Activated CD4-positive, CD25-positive, alpha-beta regulatory T cell treated with anti-CD3 and anti-CD28 coated beads, Interleukin-2, amount 50 U/mL, for 72 hours (primary cell): ENCODE measurements around the gene MEIS3.
A peak's percentile ranks its signal among the peaks of the same experiment; 100 is the strongest.

Source experiments
- DNase-seq: peaks from one replicate; pipeline ENCODE4 v3.0.0; 2021

Gene MEIS3

GRCh38 chr19:47419030-47419783 lies at the start of gene MEIS3:
Gene MEIS3, minus strand, starts transcription at chr19:47419527. Its CDS starts 446 bp downstream, at chr19:47419081.
- DNase-seq, result no peak

- DNase-seq, result no peak
Observed at GRCh38 chr19:47467914-47468313, 48.6 kb upstream of the MEIS3 start.

DNA sequence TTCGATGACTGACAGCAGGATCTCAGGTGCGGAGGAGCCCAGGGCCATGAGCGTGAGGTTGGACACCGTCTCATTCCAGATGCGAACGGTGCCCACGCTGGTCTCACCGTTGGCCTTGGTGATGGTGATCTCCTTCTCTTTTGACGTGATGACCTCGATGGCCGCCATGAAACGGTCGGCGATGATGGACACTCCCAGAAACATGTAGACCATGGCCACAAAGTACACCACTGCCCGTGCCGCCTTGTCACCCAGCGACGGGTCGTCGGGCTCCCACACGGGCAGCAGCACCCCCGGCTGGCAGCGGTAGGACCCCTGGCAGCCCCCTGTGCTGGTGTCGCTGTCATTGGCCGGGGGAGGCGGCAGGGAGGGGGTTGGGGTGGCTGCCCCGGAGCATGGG lies 46.6 kb upstream of the MEIS3 start:
- no peak for DNase-seq

DNA sequence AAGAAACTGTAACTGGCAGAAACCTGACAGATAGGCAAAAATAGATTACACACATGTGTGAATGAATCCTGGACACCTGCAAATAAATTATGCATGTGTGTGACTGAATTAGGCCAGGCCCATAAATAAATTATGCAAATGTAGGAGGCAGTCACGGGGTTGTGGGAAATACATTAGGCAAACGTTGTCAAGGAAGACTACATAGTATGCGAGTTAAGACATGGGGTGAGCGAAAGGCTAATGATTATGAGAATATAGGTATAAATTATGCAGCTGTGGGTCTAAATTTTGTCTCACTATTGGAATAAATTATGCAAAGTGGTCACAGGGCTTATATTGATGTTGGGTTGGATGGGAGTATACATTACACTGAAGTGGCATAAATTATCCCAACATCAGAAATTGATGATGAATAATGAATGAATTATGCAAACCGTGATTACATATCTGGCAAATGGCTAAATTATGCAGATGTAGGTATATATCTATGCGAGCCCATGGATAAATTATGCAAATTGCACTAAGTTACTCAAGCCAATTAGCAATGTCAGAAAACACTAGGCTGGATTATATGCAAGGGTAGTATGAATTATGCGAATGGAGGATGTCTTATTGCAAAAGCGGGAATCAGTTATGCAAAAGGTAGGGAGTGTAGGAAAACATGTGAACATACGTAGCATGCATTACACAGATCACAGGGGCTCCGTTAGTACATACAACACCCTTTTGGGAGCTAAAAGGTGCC lies 45.5 kb upstream of the MEIS3 start:
- no peak for DNase-seq

GRCh38 chr19:47461876-47462275 lies 42.5 kb upstream of the MEIS3 start:
- DNase-seq, result no peak

DNA sequence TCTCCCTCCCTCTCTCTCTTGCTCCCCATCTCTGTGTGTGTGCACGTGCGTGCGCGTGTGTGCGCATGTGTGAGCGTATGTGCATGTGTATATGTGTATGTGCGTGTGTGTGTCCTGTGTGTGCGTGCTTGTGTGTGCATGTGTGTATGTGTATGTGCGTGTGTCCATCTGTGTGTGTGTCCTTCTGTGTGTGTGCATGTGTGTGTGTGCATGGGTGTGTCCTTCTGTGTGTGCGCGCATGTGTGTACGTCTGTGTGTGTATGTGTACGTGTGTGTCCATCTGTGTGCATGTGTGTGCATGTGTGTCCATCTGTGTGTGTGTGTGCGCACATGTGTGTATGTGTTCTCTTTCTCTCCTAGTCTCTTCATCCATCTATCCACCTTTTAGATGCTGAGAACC lies 40.1 kb upstream of the MEIS3 start:
- DNase-seq, result no peak

DNA sequence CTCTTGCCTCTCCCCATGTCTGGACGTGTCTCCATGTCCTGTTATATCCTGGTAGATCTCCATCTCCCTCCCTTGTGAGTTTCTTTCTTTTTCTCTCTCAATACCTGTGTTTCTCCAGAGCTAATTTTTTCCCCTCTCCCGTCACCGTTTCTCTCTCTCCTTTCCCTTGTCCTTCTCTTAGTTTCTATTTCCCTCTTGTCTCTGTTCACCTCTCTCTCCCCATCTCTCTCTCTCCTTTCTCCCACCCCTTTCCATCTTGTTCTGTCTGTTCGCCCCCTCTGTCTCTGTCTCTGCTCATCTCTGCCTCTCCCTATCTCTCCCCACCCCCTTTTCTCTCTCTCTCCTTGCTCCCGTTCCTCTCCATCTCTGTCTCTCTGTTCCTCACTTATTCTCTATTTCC lies 39.3 kb upstream of the MEIS3 start:
- DNase-seq, result no peak

DNA sequence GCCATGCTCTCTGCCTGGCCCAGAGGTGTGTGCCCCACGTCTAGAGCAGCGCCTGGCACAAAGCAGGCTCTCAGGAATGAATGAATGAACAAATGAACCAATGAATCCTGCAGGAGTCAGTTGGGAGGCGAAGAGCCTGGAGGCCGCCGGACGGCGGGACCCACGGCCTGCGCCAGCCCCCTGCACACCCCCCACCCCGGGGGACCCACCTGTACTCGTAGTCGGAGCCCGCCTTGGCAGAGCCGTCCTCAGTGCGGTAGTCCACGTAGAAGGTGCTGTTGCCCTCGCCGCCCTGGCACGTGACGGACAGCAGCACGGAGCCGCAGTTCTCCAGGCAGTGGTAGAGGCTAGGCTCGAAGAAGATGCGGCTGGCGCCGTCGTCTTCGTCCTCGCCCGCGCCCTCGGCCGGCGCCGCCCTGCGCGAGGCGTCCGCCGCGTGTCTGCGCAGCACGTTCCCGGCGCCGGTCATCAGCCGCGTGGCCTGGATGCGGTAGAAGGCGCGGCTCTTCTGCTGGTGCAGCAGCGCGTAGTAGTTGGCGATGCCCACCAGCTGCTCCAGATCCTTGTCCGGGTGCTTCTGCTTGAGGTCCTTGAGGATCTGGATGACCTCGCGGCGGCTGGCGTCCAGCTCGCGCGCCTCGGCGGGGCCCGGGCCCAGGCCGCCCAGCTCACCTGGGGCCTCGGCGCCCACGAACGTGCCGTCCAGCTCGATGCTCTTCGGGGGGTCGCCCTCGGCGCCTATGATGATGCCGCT lies 37.6 kb upstream of the MEIS3 start:
- no peak for DNase-seq

DNA sequence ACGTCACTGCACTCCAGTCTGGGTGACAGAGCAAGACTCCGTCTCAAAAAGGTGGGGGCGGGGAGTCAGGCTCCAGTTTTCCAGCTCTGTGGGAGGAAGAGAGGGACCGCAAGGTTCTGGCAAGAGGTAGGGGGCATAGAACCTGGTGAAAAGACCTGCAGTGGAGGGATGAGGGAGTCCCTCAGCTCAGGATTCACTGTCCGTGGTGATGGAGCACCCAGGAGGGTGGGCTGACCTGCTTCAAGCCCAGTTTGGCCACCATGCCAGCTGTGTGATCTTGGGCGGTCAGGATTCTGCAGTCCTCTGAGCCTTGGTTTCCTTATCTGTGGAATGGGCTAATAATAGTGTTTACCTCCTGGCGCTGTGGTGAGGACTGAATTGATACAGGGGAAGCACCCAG lies 31.2 kb upstream of the MEIS3 start:
- DNase-seq, result no peak

- no peak for DNase-seq
Observed at GRCh38 chr19:47448360-47448727, 29.0 kb upstream of the MEIS3 start.

- DNase-seq, result peak; percentile 74
Observed at GRCh38 chr19:47447470-47448359, 28.4 kb upstream of the MEIS3 start.

DNA sequence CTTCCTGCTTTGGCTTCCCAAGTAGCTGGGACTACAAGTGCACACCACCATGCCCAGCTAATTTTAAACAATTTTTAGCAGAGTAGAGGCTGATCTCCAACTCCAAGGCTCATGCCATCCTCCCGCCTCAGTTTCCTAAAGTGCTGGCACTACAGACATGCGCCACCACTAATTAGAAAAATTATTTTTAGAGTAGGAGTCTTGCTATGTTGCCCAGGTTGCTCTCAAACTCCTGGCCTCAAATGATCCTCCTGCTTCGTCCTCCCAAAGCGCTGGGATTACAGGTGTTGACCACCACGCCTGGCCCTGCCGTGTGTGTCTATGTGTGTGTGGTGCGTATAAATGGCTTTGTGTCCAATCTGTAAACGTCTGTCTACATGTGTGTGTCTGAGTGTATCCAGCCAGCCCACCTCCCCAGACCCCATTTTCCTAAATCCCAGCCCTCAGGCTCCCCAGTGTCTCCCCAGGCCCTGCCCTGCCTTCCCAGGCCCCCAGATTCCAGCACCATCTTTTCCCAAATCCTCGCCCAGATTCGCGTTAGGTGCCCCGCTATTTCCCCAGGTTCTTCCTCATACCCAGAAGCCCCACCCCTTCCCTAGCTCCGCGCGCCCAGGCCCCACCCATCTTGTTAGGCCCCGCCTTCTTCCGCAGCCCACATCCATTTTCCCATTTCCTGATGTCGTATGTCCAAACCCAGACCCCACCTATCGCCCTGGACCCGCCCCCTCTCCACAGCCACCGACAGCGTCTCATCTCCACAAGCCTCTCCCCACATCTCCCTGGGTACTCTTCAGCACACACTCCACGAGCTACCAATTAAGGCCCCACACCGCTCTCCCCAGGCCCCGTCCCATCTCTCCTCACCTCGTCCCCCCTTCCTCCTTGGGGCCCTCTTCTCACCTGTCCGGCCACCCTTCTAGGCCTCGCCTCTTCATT lies 27.5 kb upstream of the MEIS3 start:
- no peak for DNase-seq

- DNase-seq, result peak; percentile 63
Observed at GRCh38 chr19:47445937-47446402, 26.6 kb upstream of the MEIS3 start.

DNA sequence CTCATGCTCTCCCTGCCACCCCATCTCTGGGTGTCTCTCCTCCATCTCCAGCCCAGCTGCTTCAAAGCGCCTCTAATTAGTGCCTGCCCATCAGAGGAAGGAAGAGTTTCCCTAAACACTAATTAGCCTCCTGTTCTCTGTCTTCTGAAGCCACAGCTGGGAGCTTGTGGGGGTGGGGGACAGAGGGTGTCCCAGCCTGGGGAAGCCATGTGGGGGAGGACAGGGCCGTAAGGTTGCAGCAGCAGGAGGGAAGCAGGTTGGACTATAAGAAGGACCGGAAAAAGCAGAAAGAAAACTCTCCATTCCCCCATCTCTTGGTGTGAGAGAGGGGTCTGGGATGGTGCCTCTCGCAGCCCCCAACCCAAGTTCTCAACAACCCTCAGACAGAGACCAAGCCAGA lies 26.2 kb upstream of the MEIS3 start:
- no peak for DNase-seq

- DNase-seq, result no peak
Observed at GRCh38 chr19:47444388-47444821, 25.1 kb upstream of the MEIS3 start.

GRCh38 chr19:47443331-47443730 lies 24.0 kb upstream of the MEIS3 start:
- no peak for DNase-seq

GRCh38 chr19:47438793-47439220 lies 19.5 kb upstream of the MEIS3 start:
- DNase-seq, result no peak

DNA sequence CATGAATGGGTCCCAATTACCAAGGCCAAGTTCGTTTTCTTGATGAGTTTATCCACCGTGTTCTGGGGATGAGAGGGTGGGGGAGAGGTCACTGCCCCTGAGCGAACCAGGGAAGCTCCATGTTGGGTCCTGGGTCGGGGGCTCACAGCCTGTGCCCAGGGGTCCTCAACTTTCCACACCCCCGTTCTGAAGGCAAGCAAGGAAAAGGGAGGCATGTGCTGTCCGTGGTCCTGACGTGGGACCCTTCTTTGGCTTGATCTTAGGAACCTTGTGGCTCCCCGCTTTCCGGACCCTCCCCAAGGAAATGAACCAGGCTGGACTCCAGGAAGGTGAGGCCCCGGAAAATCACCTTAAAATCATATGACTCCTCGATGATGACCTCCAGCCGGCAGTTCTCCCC lies 18.2 kb upstream of the MEIS3 start:
- DNase-seq, result no peak

GRCh38 chr19:47436712-47437401 lies 17.5 kb upstream of the MEIS3 start:
- peak; percentile 89 for DNase-seq

DNA sequence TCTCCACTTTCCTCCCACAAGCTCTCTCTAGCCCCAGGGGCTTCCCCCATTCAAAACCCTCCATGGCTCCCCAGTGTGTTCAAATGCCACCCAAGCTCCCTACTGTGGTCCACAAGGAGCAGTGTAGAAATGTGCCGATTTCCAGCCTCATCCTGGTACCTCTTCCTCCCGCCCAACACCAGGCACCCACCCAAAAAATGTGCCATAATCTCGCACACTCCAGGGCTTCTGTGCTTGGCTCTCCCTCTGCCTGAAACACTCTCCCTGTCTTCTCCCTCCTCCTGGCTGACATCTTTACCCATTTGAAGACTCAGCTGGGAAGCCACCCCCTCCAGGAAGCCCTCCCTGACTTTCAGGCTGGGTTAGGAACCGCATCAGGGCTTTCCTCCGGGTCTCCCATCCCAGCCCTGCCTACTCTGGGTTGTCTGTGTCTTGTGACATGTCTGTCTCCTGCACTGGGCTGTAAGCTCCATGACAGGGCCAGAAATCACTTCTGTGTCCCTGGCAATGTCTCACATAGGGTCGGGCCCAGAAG lies 16.6 kb upstream of the MEIS3 start:
- DNase-seq, result no peak
